Measurements from ENCODE around the gene CTLA4.

Gene CTLA4

GRCh38 chr2:203840655-203841205 lies 26.8 kb upstream of the CTLA4 start:
- H3K23ac ChIP-seq (ENCODE audit: low read length): no peak overlapping the region
- no peak overlapping the region for H2BK12ac ChIP-seq (ENCODE audit: low read length)
- no peaks in the 10 kb centered on the region for H3K4me1 ChIP-seq (ENCODE audit: control insufficient read depth in 1 of 2, insufficient read depth in 2 of 2, low read length in 2 of 2)
- no peak overlapping the region for H2AK5ac ChIP-seq (ENCODE audit: low read length)
- H3K4me3 ChIP-seq (ENCODE audit: low read depth, low read length): no peak overlapping the region
- H3K27me3 ChIP-seq (ENCODE audit: insufficient read depth, low read length): no peaks in the 10 kb centered on the region
- H3K79me1 ChIP-seq (ENCODE audit: low read length): no peaks in the 10 kb centered on the region
- no CpG with 5 or more reads among the region's 5 CpGs for WGBS (ENCODE audit: extremely low coverage, insufficient coverage, insufficient read length)
- no peak overlapping the region for H2BK120ac ChIP-seq (ENCODE audit: insufficient read depth, low read length, poor library complexity)
- no peak for DNase-seq
- no peak overlapping the region for H3K4me2 ChIP-seq (ENCODE audit: low read length)
- H3K27ac ChIP-seq (ENCODE audit: low read depth, low read length): no peak overlapping the region
- H4K8ac ChIP-seq (ENCODE audit: low read depth, low read length): no peak overlapping the region
- no peak overlapping the region for H2AFZ ChIP-seq (ENCODE audit: insufficient read depth, low read length, poor library complexity)
- H3K79me2 ChIP-seq (ENCODE audit: control insufficient read depth, insufficient read depth, low read length, poor library complexity): no peaks in the 10 kb centered on the region
- H3K14ac ChIP-seq (ENCODE audit: low read length): no peak overlapping the region
- H3K18ac ChIP-seq (ENCODE audit: low read length): no peak overlapping the region
- no peak overlapping the region for H4K12ac ChIP-seq (ENCODE audit: low read depth, low read length)
- no peaks in the 10 kb centered on the region for H3K9me3 ChIP-seq (ENCODE audit: insufficient read depth, low read depth, low read length)
- H3K36me3 ChIP-seq (ENCODE audit: control insufficient read depth in 1 of 2, insufficient read depth in 2 of 2, low read length in 2 of 2): no peaks in the 10 kb centered on the region
- no peak overlapping the region for H3K4ac ChIP-seq (ENCODE audit: low read depth, low read length)
- no peak overlapping the region for H4K91ac ChIP-seq (ENCODE audit: low read depth, low read length)
- no peak overlapping the region for H2BK5ac ChIP-seq (ENCODE audit: low read depth, low read length, poor library complexity)
- no peak overlapping the region for H3K9ac ChIP-seq (ENCODE audit: low read length)

- Histone ChIP-seq H2BK5ac (ENCODE audit: low read depth, low read length, poor library complexity) (no peak overlapping the region), H3K4me2 (ENCODE audit: low read length) (no peak overlapping the region), H3K27me3 (ENCODE audit: insufficient read depth, low read length) (no peaks in the 10 kb centered on the region), H2BK12ac (ENCODE audit: low read length) (no peak overlapping the region), H3K27ac (ENCODE audit: low read depth, low read length) (no peak overlapping the region), H3K23ac (ENCODE audit: low read length) (no peak overlapping the region), H4K91ac (ENCODE audit: low read depth, low read length) (no peak overlapping the region), H3K9ac (ENCODE audit: low read length) (no peak overlapping the region), H3K79me1 (ENCODE audit: low read length) (no peaks in the 10 kb centered on the region), H3K4me3 (ENCODE audit: low read depth, low read length) (no peak overlapping the region), H2AK5ac (ENCODE audit: low read length) (no peak overlapping the region), H3K36me3 (ENCODE audit: control insufficient read depth in 1 of 2, insufficient read depth in 2 of 2, low read length in 2 of 2) (no peaks in the 10 kb centered on the region), H3K9me3 (ENCODE audit: insufficient read depth, low read depth, low read length) (no peaks in the 10 kb centered on the region), H4K12ac (ENCODE audit: low read depth, low read length) (no peak overlapping the region), H3K4ac (ENCODE audit: low read depth, low read length) (no peak overlapping the region), H4K8ac (ENCODE audit: low read depth, low read length) (no peak overlapping the region), H2AFZ (ENCODE audit: insufficient read depth, low read length, poor library complexity) (no peak overlapping the region), H3K14ac (ENCODE audit: low read length) (no peak overlapping the region), H3K79me2 (ENCODE audit: control insufficient read depth, insufficient read depth, low read length, poor library complexity) (no peaks in the 10 kb centered on the region), H2BK120ac (ENCODE audit: insufficient read depth, low read length, poor library complexity) (no peak overlapping the region), H3K4me1 (ENCODE audit: control insufficient read depth in 1 of 2, insufficient read depth in 2 of 2, low read length in 2 of 2) (no peaks in the 10 kb centered on the region), H3K18ac (ENCODE audit: low read length) (no peak overlapping the region)
- DNase-seq: no peak
- WGBS (ENCODE audit: extremely low coverage, insufficient coverage, insufficient read length): no CpG with 5 or more reads among the region's 5 CpGs
Measured at GRCh38 chr2:203841654-203842053, 25.9 kb upstream of the CTLA4 start.

- no peak overlapping the region for H2AK5ac ChIP-seq (ENCODE audit: low read length)
- H3K4me3 ChIP-seq (ENCODE audit: low read depth, low read length): no peak overlapping the region
- no peak overlapping the region for H2BK120ac ChIP-seq (ENCODE audit: insufficient read depth, low read length, poor library complexity)
- H3K4me1 ChIP-seq (ENCODE audit: control insufficient read depth in 1 of 2, insufficient read depth in 2 of 2, low read length in 2 of 2): no peaks in the 10 kb centered on the region
- no peak for DNase-seq
- H3K27me3 ChIP-seq (ENCODE audit: insufficient read depth, low read length): no peaks in the 10 kb centered on the region
- no peaks in the 10 kb centered on the region for H3K9me3 ChIP-seq (ENCODE audit: insufficient read depth, low read depth, low read length)
- WGBS (ENCODE audit: extremely low coverage, insufficient coverage, insufficient read length): 100% methylated on average over 1 of the region's 5 CpGs
- no peak overlapping the region for H3K4me2 ChIP-seq (ENCODE audit: low read length)
- no peak overlapping the region for H4K91ac ChIP-seq (ENCODE audit: low read depth, low read length)
- H3K4ac ChIP-seq (ENCODE audit: low read depth, low read length): no peak overlapping the region
- H3K27ac ChIP-seq (ENCODE audit: low read depth, low read length): no peak overlapping the region
- H2BK12ac ChIP-seq (ENCODE audit: low read length): no peak overlapping the region
- no peak overlapping the region for H4K12ac ChIP-seq (ENCODE audit: low read depth, low read length)
- H3K18ac ChIP-seq (ENCODE audit: low read length): no peak overlapping the region
- H3K36me3 ChIP-seq (ENCODE audit: control insufficient read depth in 1 of 2, insufficient read depth in 2 of 2, low read length in 2 of 2): no peaks in the 10 kb centered on the region
- no peaks in the 10 kb centered on the region for H3K79me2 ChIP-seq (ENCODE audit: control insufficient read depth, insufficient read depth, low read length, poor library complexity)
- no peak overlapping the region for H4K8ac ChIP-seq (ENCODE audit: low read depth, low read length)
- H3K9ac ChIP-seq (ENCODE audit: low read length): no peak overlapping the region
- H3K79me1 ChIP-seq (ENCODE audit: low read length): no peaks in the 10 kb centered on the region
- no peak overlapping the region for H3K23ac ChIP-seq (ENCODE audit: low read length)
- H2BK5ac ChIP-seq (ENCODE audit: low read depth, low read length, poor library complexity): no peak overlapping the region
- H3K14ac ChIP-seq (ENCODE audit: low read length): no peak overlapping the region
- H2AFZ ChIP-seq (ENCODE audit: insufficient read depth, low read length, poor library complexity): no peak overlapping the region
Measured at GRCh38 chr2:203842373-203842772, 25.2 kb upstream of the CTLA4 start.

GRCh38 chr2:203846490-203847105 lies 21.0 kb upstream of the CTLA4 start:
- Histone ChIP-seq H3K27ac (ENCODE audit: low read depth, low read length) (no peak overlapping the region), H4K8ac (ENCODE audit: low read depth, low read length) (peak overlapping the region; percentile 28), H3K27me3 (ENCODE audit: insufficient read depth, low read length) (no peaks in the 10 kb centered on the region), H4K91ac (ENCODE audit: low read depth, low read length) (no peak overlapping the region), H3K4me2 (ENCODE audit: low read length) (no peak overlapping the region), H3K14ac (ENCODE audit: low read length) (no peak overlapping the region), H3K4ac (ENCODE audit: low read depth, low read length) (no peak overlapping the region), H3K18ac (ENCODE audit: low read length) (no peak overlapping the region), H3K9me3 (ENCODE audit: insufficient read depth, low read depth, low read length) (no peaks in the 10 kb centered on the region), H3K4me3 (ENCODE audit: low read depth, low read length) (no peak overlapping the region), H4K12ac (ENCODE audit: low read depth, low read length) (no peak overlapping the region), H2BK5ac (ENCODE audit: low read depth, low read length, poor library complexity) (no peak overlapping the region), H3K9ac (ENCODE audit: low read length) (no peak overlapping the region), H3K79me2 (ENCODE audit: control insufficient read depth, insufficient read depth, low read length, poor library complexity) (no peaks in the 10 kb centered on the region), H3K4me1 (ENCODE audit: control insufficient read depth in 1 of 2, insufficient read depth in 2 of 2, low read length in 2 of 2) (no peaks in the 10 kb centered on the region), H2AK5ac (ENCODE audit: low read length) (no peak overlapping the region), H3K36me3 (ENCODE audit: control insufficient read depth in 1 of 2, insufficient read depth in 2 of 2, low read length in 2 of 2) (no peaks in the 10 kb centered on the region), H3K79me1 (ENCODE audit: low read length) (no peaks in the 10 kb centered on the region), H3K23ac (ENCODE audit: low read length) (no peak overlapping the region), H2BK120ac (ENCODE audit: insufficient read depth, low read length, poor library complexity) (no peak overlapping the region), H2BK12ac (ENCODE audit: low read length) (no peak overlapping the region), H2AFZ (ENCODE audit: insufficient read depth, low read length, poor library complexity) (no peak overlapping the region)
- no peak for DNase-seq
- WGBS (ENCODE audit: extremely low coverage, insufficient coverage, insufficient read length): no CpG with 5 or more reads among the region's 8 CpGs

Data from trophoblast cell (in vitro differentiated cells and primary cell).